Osteoblast (primary cell): ENCODE data around the gene ZPBP2. TPM values are rescaled to one million over a fixed set of nuclear protein-coding genes. Genes with fewer than 3 reads are reported as not detected.

Experiments used
- DNase-seq: peaks from one replicate; pipeline ENCODE4 v3.0.0; 2011; ENCODE audit warnings: low spot score, mixed read lengths; ENCODE audit not compliant: insufficient read length; ENCODE audit errors: missing footprints
- H2AFZ ChIP-seq: 2 replicates; pipeline ENCODE4 v1.6.0; 2011; ENCODE audit warnings: mild to moderate bottlenecking, low read length
- H3K27ac ChIP-seq: 2 replicates; pipeline ENCODE4 v1.5.1; 2011; ENCODE audit warnings: mild to moderate bottlenecking, low read depth, low read length, moderate library complexity
- H3K27me3 ChIP-seq: 2 replicates; pipeline ENCODE4 v1.6.0; 2012; ENCODE audit warnings: mild to moderate bottlenecking, control low read depth, inconsistent platforms, low read length, moderate library complexity; ENCODE audit not compliant: insufficient read depth
- H3K36me3 ChIP-seq: 2 replicates; pipeline ENCODE4 v1.5.1; 2011; ENCODE audit warnings: mild to moderate bottlenecking, low read length, control low read depth, moderate library complexity; ENCODE audit not compliant: insufficient read depth
- H3K4me1 ChIP-seq: 2 replicates; pipeline ENCODE4 v1.5.1; 2011; ENCODE audit warnings: mild to moderate bottlenecking, low read length, control low read depth, moderate library complexity; ENCODE audit not compliant: insufficient read depth
- H3K4me2 ChIP-seq: 2 replicates; pipeline ENCODE4 v1.6.0; 2011; ENCODE audit warnings: mild to moderate bottlenecking, low read length; ENCODE audit not compliant: insufficient read depth
- H3K4me3 ChIP-seq: fragments of 200-600 bp; sonication (generic); 3 replicates; pipeline ENCODE4 v1.5.1; 2012; ENCODE audit warnings: mild to moderate bottlenecking, low read length, inconsistent platforms; ENCODE audit not compliant: insufficient read depth
- H3K79me2 ChIP-seq: 2 replicates; pipeline ENCODE4 v1.6.0; 2012; ENCODE audit warnings: mild to moderate bottlenecking, low read length, control low read depth, inconsistent platforms; ENCODE audit not compliant: insufficient read depth
- H3K9me3 ChIP-seq: 2 replicates; pipeline ENCODE4 v1.5.1; 2011; ENCODE audit warnings: low read depth, low read length, control low read depth
- H4K20me1 ChIP-seq: 2 replicates; pipeline ENCODE4 v1.6.0; 2012; ENCODE audit warnings: mild to moderate bottlenecking, low read length, control low read depth; ENCODE audit not compliant: insufficient read depth
- CTCF ChIP-seq: IDR thresholded peaks from 2 replicates; pipeline ENCODE4 v1.5.1; 2011; ENCODE audit warnings: mild to moderate bottlenecking, low read depth, low read length, moderate library complexity; ENCODE audit errors: extremely low read depth
- total RNA-seq: library from RNA; depleted of rRNA; stranded (reverse); fragments of >200 nt; gene quantifications from 2 replicates; pipeline ENCODE4 v1.2.3, GENCODE V29; 2012

ZPBP2 gene
- total RNA-seq, 1 donor, result not detected

- Histone ChIP-seq H4K20me1 (no peaks in the 10 kb centered on the region), H3K4me3 (no peak overlapping the region), H3K4me1 (no peaks in the 10 kb centered on the region), H3K36me3 (peaks cover 13% of the 10 kb centered on the region), H2AFZ (no peak overlapping the region), H3K79me2 (no peaks in the 10 kb centered on the region), H3K9me3 (no peaks in the 10 kb centered on the region), H3K27ac (no peak overlapping the region), H3K27me3 (no peaks in the 10 kb centered on the region), H3K4me2 (no peak overlapping the region)
- no peak for DNase-seq
- no peak for TF ChIP-seq CTCF
These were observed 40.9 kb downstream of the ZPBP2 start for GRCh38 chr17:39908789-39909352.

GRCh38 chr17:39913989-39914388 lies 46.0 kb downstream of the ZPBP2 start:
- Histone ChIP-seq H3K79me2 (no peaks in the 10 kb centered on the region), H3K27ac (no peak overlapping the region), H3K4me2 (no peak overlapping the region), H2AFZ (no peak overlapping the region), H3K36me3 (peaks cover 20% of the 10 kb centered on the region), H3K9me3 (no peaks in the 10 kb centered on the region), H3K4me3 (no peak overlapping the region), H3K27me3 (no peaks in the 10 kb centered on the region), H4K20me1 (no peaks in the 10 kb centered on the region), H3K4me1 (no peaks in the 10 kb centered on the region)
- no peak for TF ChIP-seq CTCF
- DNase-seq, result no peak

DNA sequence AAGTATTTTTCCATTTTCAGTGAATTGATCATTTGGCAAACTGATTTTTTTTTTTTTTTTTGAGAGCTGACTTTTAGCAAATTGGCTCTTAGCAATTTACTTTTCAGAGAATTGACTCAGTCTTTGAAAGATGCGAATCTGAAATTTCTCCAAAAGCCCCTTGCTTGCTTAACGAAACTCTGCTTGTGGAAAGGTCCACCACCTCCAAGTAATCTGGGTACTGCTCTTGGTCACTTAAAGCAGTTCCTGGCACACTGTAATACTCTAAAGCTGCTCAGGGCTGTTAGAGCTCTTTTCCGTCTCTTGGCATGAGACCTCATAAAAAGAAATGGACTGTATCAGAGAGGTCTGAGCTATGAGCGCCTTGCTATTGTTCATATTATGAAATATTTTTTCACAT lies 47.6 kb downstream of the ZPBP2 start:
- Histone ChIP-seq H4K20me1 (peaks cover 3% of the 10 kb centered on the region), H3K4me2 (no peak overlapping the region), H3K4me1 (no peaks in the 10 kb centered on the region), H3K4me3 (no peak overlapping the region), H3K36me3 (peaks cover 30% of the 10 kb centered on the region), H3K27ac (no peak overlapping the region), H2AFZ (no peak overlapping the region), H3K9me3 (no peaks in the 10 kb centered on the region), H3K27me3 (no peaks in the 10 kb centered on the region), H3K79me2 (no peaks in the 10 kb centered on the region)
- TF ChIP-seq CTCF, result no peak
- no peak for DNase-seq

- no peak overlapping the region for H3K4me2 ChIP-seq
- no peak overlapping the region for H3K4me3 ChIP-seq
- H3K79me2 ChIP-seq, result peaks cover 3% of the 10 kb centered on the region
- no peak overlapping the region for H2AFZ ChIP-seq
- no peaks in the 10 kb centered on the region for H3K4me1 ChIP-seq
- no peak overlapping the region for H3K27ac ChIP-seq
- H3K36me3 ChIP-seq, result peaks cover 42% of the 10 kb centered on the region
- DNase-seq, result no peak
- H4K20me1 ChIP-seq, result peaks cover 6% of the 10 kb centered on the region
- TF ChIP-seq CTCF, result peak; percentile 22
- H3K9me3 ChIP-seq, result no peaks in the 10 kb centered on the region
- H3K27me3 ChIP-seq, result no peaks in the 10 kb centered on the region
These were observed 48.9 kb downstream of the ZPBP2 start for GRCh38 chr17:39916918-39917317.
